IPS-15b (cell line): ENCODE data around the gene UQCC3.

Source experiments
- H3K27me3 ChIP-seq: one replicate; pipeline ENCODE4 v1.6.1; 2013; ENCODE audit warnings: low read length; ENCODE audit not compliant: control insufficient read depth, insufficient read depth
- H3K36me3 ChIP-seq: one replicate; pipeline ENCODE4 v1.6.1; 2013; ENCODE audit warnings: low read length; ENCODE audit not compliant: control insufficient read depth, insufficient read depth
- H3K4me1 ChIP-seq: one replicate; pipeline ENCODE4 v1.6.1; 2013; ENCODE audit warnings: mild to moderate bottlenecking, low read length; ENCODE audit not compliant: control insufficient read depth, insufficient read depth
- H3K4me3 ChIP-seq: one replicate; pipeline ENCODE4 v1.5.1; 2013; ENCODE audit warnings: low read depth, low read length
- H3K9ac ChIP-seq: one replicate; pipeline ENCODE4 v1.6.1; 2013; ENCODE audit warnings: low read depth, mild to moderate bottlenecking, low read length
- H3K9me3 ChIP-seq: one replicate; pipeline ENCODE4 v1.6.1; 2013; ENCODE audit warnings: mild to moderate bottlenecking, low read length; ENCODE audit not compliant: control insufficient read depth, insufficient read depth

The UQCC3 gene

GRCh38 chr11:62671608-62672389 lies at the start of gene UQCC3, which contains the start of gene LBHD1:
TSS of gene UQCC3 (plus strand) at chr11:62671673. CDS start at chr11:62671746, 73 bp downstream.
TSS of gene LBHD1 (minus strand) at chr11:62672267. CDS start at chr11:62670031, 2,236 bp downstream.
- peak within 1 kb of the TSS; percentile 94 for H3K9ac ChIP-seq
- H3K27me3 ChIP-seq: no peaks in the 10 kb centered on the region
- peak within 1 kb of the TSS; percentile 94 for H3K4me3 ChIP-seq
- peaks cover 2% of the 10 kb centered on the region for H3K36me3 ChIP-seq
- peaks cover 6% of the 10 kb centered on the region for H3K4me1 ChIP-seq
- no peaks in the 10 kb centered on the region for H3K9me3 ChIP-seq

GRCh38 chr11:62622476-62623089 lies 48.9 kb upstream of the UQCC3 start:
- H3K36me3 ChIP-seq: peaks cover 26% of the 10 kb centered on the region
- H3K9me3 ChIP-seq: no peaks in the 10 kb centered on the region
- H3K4me1 ChIP-seq: peaks cover 6% of the 10 kb centered on the region
- H3K27me3 ChIP-seq: no peaks in the 10 kb centered on the region
- no peak overlapping the region for H3K9ac ChIP-seq
- H3K4me3 ChIP-seq: peak overlapping the region; percentile 52

GRCh38 chr11:62627713-62628112 lies 43.8 kb upstream of the UQCC3 start:
- peaks cover 72% of the 10 kb centered on the region for H3K36me3 ChIP-seq

GRCh38 chr11:62632492-62632891 lies 39.0 kb upstream of the UQCC3 start:
- H3K36me3 ChIP-seq: peaks cover 74% of the 10 kb centered on the region
- no peaks in the 10 kb centered on the region for H3K27me3 ChIP-seq
- H3K9ac ChIP-seq: no peak overlapping the region
- H3K4me1 ChIP-seq: no peaks in the 10 kb centered on the region
- H3K9me3 ChIP-seq: no peaks in the 10 kb centered on the region
- no peak overlapping the region for H3K4me3 ChIP-seq

More at GRCh38 chr11:62627713-62628112, 43.8 kb upstream of the UQCC3 start:
- no peaks in the 10 kb centered on the region for H3K4me1 ChIP-seq
- H3K27me3 ChIP-seq: no peaks in the 10 kb centered on the region
- H3K9me3 ChIP-seq: no peaks in the 10 kb centered on the region
- no peak overlapping the region for H3K4me3 ChIP-seq
- H3K9ac ChIP-seq: no peak overlapping the region

GRCh38 chr11:62644220-62644619 lies 27.3 kb upstream of the UQCC3 start:
- Histone ChIP-seq H3K36me3 (peaks cover 27% of the 10 kb centered on the region), H3K27me3 (no peaks in the 10 kb centered on the region), H3K9ac (no peak overlapping the region), H3K4me3 (no peak overlapping the region), H3K9me3 (no peaks in the 10 kb centered on the region), H3K4me1 (no peaks in the 10 kb centered on the region)

GRCh38 chr11:62645671-62645945 lies 25.9 kb upstream of the UQCC3 start:
- Histone ChIP-seq H3K27me3 (no peaks in the 10 kb centered on the region), H3K4me1 (no peaks in the 10 kb centered on the region), H3K36me3 (peaks cover 32% of the 10 kb centered on the region), H3K4me3 (peak overlapping the region; percentile 95), H3K9ac (peak overlapping the region; percentile 98), H3K9me3 (no peaks in the 10 kb centered on the region)

GRCh38 chr11:62645946-62646824 lies 25.3 kb upstream of the UQCC3 start, which contains the start of gene GANAB:
TSS of gene GANAB (minus strand) at chr11:62646613. CDS start at chr11:62646599, 14 bp downstream.
- Histone ChIP-seq H3K9me3 (no peaks in the 10 kb centered on the region), H3K4me1 (no peaks in the 10 kb centered on the region), H3K27me3 (no peaks in the 10 kb centered on the region), H3K36me3 (peaks cover 32% of the 10 kb centered on the region), H3K9ac (peak within 1 kb of the TSS; percentile 98), H3K4me3 (peak within 1 kb of the TSS; percentile 95)

- H3K4me1 ChIP-seq: no peaks in the 10 kb centered on the region
- peak overlapping the region; percentile 22 for H3K4me3 ChIP-seq
- no peaks in the 10 kb centered on the region for H3K27me3 ChIP-seq
- no peaks in the 10 kb centered on the region for H3K9me3 ChIP-seq
- no peak overlapping the region for H3K9ac ChIP-seq
- peaks cover 32% of the 10 kb centered on the region for H3K36me3 ChIP-seq
Measured at GRCh38 chr11:62646825-62647608, 24.5 kb upstream of the UQCC3 start.

- no peak overlapping the region for H3K9ac ChIP-seq
- H3K4me3 ChIP-seq: no peak overlapping the region
- no peaks in the 10 kb centered on the region for H3K4me1 ChIP-seq
Measured at GRCh38 chr11:62647609-62648005, 23.9 kb upstream of the UQCC3 start.

GRCh38 chr11:62648185-62648966 lies 23.1 kb upstream of the UQCC3 start:
- Histone ChIP-seq H3K4me1 (no peaks in the 10 kb centered on the region), H3K36me3 (peaks cover 29% of the 10 kb centered on the region), H3K27me3 (no peaks in the 10 kb centered on the region), H3K4me3 (no peak overlapping the region), H3K9ac (no peak overlapping the region), H3K9me3 (no peaks in the 10 kb centered on the region)

More at GRCh38 chr11:62647609-62648005, 23.9 kb upstream of the UQCC3 start:
- Histone ChIP-seq H3K27me3 (no peaks in the 10 kb centered on the region), H3K9me3 (no peaks in the 10 kb centered on the region), H3K36me3 (peaks cover 32% of the 10 kb centered on the region)
